Eye (tissue), 1 donor: ENCODE results near the gene YEATS4.
"Not testable (repeated sequence)": the region's sequence is repeated elsewhere in the genome, so short reads cannot be mapped to it uniquely, and the experiment has no call there.

ENCODE experiments used
- DNase-seq: peaks from one replicate; pipeline ENCODE4 v3.0.0-alpha.2; 2015

YEATS4 gene

GRCh38 chr12:69359531-69360347 is at the start of gene YEATS4:
TSS of gene YEATS4 (plus strand) at chr12:69359743. CDS start at chr12:69359973, 230 bp downstream.
- peak; percentile 95 for DNase-seq

- no peak for DNase-seq
Measured at GRCh38 chr12:69313209-69313608, 46.3 kb upstream of the YEATS4 start.

GRCh38 chr12:69316784-69317183 is 42.8 kb upstream of the YEATS4 start:
- not testable (repeated sequence) for DNase-seq

- not testable (repeated sequence) for DNase-seq
Measured at GRCh38 chr12:69317233-69317632, 42.3 kb upstream of the YEATS4 start.

GRCh38 chr12:69318225-69318624 is 41.3 kb upstream of the YEATS4 start:
- DNase-seq, result no peak

GRCh38 chr12:69321351-69321750 is 38.2 kb upstream of the YEATS4 start:
- DNase-seq, result no peak

- no peak for DNase-seq
Measured at GRCh38 chr12:69324797-69325466, 34.6 kb upstream of the YEATS4 start.

- DNase-seq, result no peak
Measured at GRCh38 chr12:69328426-69328825, 31.1 kb upstream of the YEATS4 start.

- DNase-seq, result no peak
Measured at GRCh38 chr12:69329669-69330428, 29.7 kb upstream of the YEATS4 start.

- peak; percentile 42 for DNase-seq
Measured at GRCh38 chr12:69330475-69331473, 28.8 kb upstream of the YEATS4 start.

- peak; percentile 40 for DNase-seq
Measured at GRCh38 chr12:69331519-69331908, 28.0 kb upstream of the YEATS4 start.

GRCh38 chr12:69331909-69332684 is 27.4 kb upstream of the YEATS4 start:
- DNase-seq, result peak; percentile 21

- DNase-seq, result no peak
Measured at GRCh38 chr12:69332815-69333358, 26.7 kb upstream of the YEATS4 start.

- DNase-seq, result no peak
Measured at GRCh38 chr12:69334158-69334557, 25.4 kb upstream of the YEATS4 start.

GRCh38 chr12:69337311-69338090 is 22.0 kb upstream of the YEATS4 start:
- DNase-seq, result no peak

- no peak for DNase-seq
Measured at GRCh38 chr12:69338120-69338859, 21.3 kb upstream of the YEATS4 start.

- no peak for DNase-seq
Measured at GRCh38 chr12:69338936-69339335, 20.6 kb upstream of the YEATS4 start.

GRCh38 chr12:69339999-69340398 is 19.5 kb upstream of the YEATS4 start:
- no peak for DNase-seq

GRCh38 chr12:69341328-69341727 is 18.2 kb upstream of the YEATS4 start:
- DNase-seq, result no peak
